Measurements from ENCODE around the gene ZSCAN10. TPM values are rescaled to one million over a fixed set of nuclear protein-coding genes. Genes with fewer than 3 reads are reported as not detected.

The ZSCAN10 gene
- total and polyA plus RNA-seq, 2 of the 13 experiments (the other 11 are each of a cell fraction or from before 2014, with no cell fraction given), result not detected

DNA sequence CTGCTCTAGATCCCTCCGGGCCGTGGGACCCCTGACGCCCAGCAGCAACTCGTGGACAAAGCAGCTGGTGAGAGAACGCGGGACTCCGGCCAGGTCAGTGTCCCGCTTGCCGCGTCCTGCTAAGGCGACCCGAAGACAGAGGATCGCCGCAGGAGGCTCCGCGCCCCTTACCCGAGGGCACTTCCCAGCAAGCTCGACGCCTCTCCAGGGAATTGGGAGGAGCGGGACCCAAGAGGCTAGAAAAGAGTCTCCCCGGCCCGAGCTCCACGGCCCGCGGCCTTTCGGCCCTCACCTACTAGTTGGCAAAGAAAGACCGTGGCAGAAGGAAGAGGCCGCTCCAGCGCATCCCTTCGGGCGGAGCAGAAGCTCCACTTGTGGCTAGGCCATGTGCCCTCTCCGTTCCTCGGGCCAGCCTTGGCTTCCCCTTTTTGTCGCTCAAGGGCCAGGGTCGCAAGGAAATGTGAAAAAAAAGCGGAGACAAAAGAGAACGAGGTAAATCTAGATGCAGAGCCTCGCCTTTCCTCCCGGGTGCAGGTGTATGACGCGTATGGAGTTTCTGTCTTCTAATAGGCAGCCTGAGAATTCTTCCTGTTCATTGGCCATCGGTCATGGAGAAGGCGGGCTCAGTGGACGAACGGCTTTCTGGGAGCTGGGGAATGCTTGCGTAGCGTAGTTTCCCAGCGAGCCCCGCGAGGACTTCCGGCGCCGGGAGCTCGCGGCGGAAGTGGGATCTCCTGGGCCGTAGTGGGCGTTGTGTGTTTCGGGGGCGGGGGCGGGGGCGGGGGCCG is 35.4 kb upstream of the ZSCAN10 start, which contains the start of gene ZNF213 (continued):
- TF ChIP-seq ZNF180 (CRISPR knock-in tag; IDR thresholded peaks at IDR 0.05; ENCODE audit: borderline replicate concordance, low read depth), result no peak
- TF ChIP-seq FOXK2 (IDR thresholded peaks at IDR 0.05), result no peak
- no peak for TF ChIP-seq ZNF737 (CRISPR knock-in tag; IDR thresholded peaks at IDR 0.05; ENCODE audit: borderline replicate concordance)
- no peak for TF ChIP-seq ZNF781 (CRISPR knock-in tag; IDR thresholded peaks at IDR 0.05; ENCODE audit: borderline replicate concordance, not compliant biosample characterization)
- no peak for TF ChIP-seq THYN1 (CRISPR knock-in tag; IDR thresholded peaks at IDR 0.05; ENCODE audit: borderline replicate concordance, low read depth)
- no peak for TF ChIP-seq ARID2 (CRISPR knock-in tag; IDR thresholded peaks at IDR 0.05; ENCODE audit: borderline replicate concordance)
- TF ChIP-seq ZNF441 (CRISPR knock-in tag; IDR thresholded peaks at IDR 0.05; ENCODE audit: borderline replicate concordance), result no peak
- TF ChIP-seq LCORL (IDR thresholded peaks at IDR 0.05), result no peak
- no peak for TF ChIP-seq LCORL (CRISPR knock-in tag; IDR thresholded peaks at IDR 0.05)
- no peak for TF ChIP-seq ZNF672 (CRISPR knock-in tag; IDR thresholded peaks at IDR 0.05)
- TF ChIP-seq RELA (CRISPR knock-in tag; IDR thresholded peaks at IDR 0.05), result no peak
- TF ChIP-seq STAG1 (CRISPR knock-in tag; IDR thresholded peaks at IDR 0.05), result no peak
- no peak for TF ChIP-seq ATF4 (CRISPR knock-in tag; IDR thresholded peaks at IDR 0.05)
- no peak for TF ChIP-seq ZBTB42 (CRISPR knock-in tag; IDR thresholded peaks at IDR 0.05)
- no peak for TF ChIP-seq SMARCE1 (IDR thresholded peaks at IDR 0.05; ENCODE audit: borderline replicate concordance)
- no peak for TF ChIP-seq ZNF276 (CRISPR knock-in tag; IDR thresholded peaks at IDR 0.05; ENCODE audit: low read depth)
- TF ChIP-seq ZFP82 (CRISPR knock-in tag; IDR thresholded peaks at IDR 0.05; ENCODE audit: borderline replicate concordance), result no peak
- no peak for TF ChIP-seq TSC22D2 (CRISPR knock-in tag; IDR thresholded peaks at IDR 0.05; ENCODE audit: borderline replicate concordance)
